ENCODE results near the gene PTPN11.

GRCh38 chr12:112488257-112488876 lies 69.6 kb downstream of the PTPN11 start:
- TF ChIP-seq POLR2AphosphoS5 (IDR thresholded peaks at IDR 0.05) = no peak
- TF ChIP-seq CTCF (IDR thresholded peaks at IDR 0.05) = no peak

Measured in prostate gland (tissue), 2 donors.